GM12878 (cell line): Measurements from ENCODE around the gene ERC2. TPM values are rescaled to one million over a fixed set of nuclear protein-coding genes. Genes with fewer than 3 reads are reported as not detected.

ENCODE experiments used
- ATF3 ChIP-seq: IDR thresholded peaks from 2 replicates; pipeline ENCODE4 v1.6.1; 2011; ENCODE audit warnings: low read depth, mild to moderate bottlenecking, low read length, moderate library complexity, borderline replicate concordance; ENCODE audit errors: extremely low read depth
- CHD1 ChIP-seq: IDR thresholded peaks from 2 replicates; pipeline ENCODE4 v1.6.1; 2012; ENCODE audit warnings: low read depth, low read length, improper control_type of control experiment
- CREB1 ChIP-seq: IDR thresholded peaks from 2 replicates; pipeline ENCODE4 v1.6.1; 2012; ENCODE audit warnings: low read depth, mild to moderate bottlenecking, inconsistent platforms
- CTCF ChIP-seq, 3 experiments: IDR thresholded peaks in 2 of 3; conservative IDR thresholded peaks in 1 of 3; 2 replicates each; pipeline ENCODE4 v1.5.1; 2011; ENCODE audit warnings: low read depth in 3 of 3, low read length in 3 of 3, mild to moderate bottlenecking in 3 of 3, control low read depth in 2 of 3, moderate library complexity in 2 of 3, inconsistent platforms in 1 of 3, mixed read lengths in 1 of 3; ENCODE audit not compliant: control insufficient read depth in 2 of 3, insufficient read depth in 1 of 3; ENCODE audit errors: extremely low read depth in 1 of 3
- EP300 ChIP-seq, 2 experiments: fragments of 150-350 bp in 1 of 2; IDR thresholded peaks; 2 replicates each; pipeline ENCODE4 v1.6.1; 2011 to 2012; ENCODE audit warnings: low read depth in 2 of 2, low read length in 2 of 2, borderline replicate concordance in 1 of 2, improper control_type of control experiment in 1 of 2, inconsistent platforms in 1 of 2; ENCODE audit not compliant: control insufficient read depth in 1 of 2
- FOXK2 ChIP-seq: fragments of 450-650 bp; IDR thresholded peaks from 2 replicates; pipeline ENCODE4 v1.6.1; 2017; ENCODE audit warnings: mild to moderate bottlenecking, moderate library complexity
- IKZF1 ChIP-seq: fragments of 450-650 bp; conservative IDR thresholded peaks from 2 replicates; pipeline ENCODE4 v1.6.1; 2017; ENCODE audit warnings: antibody characterized with exemption, mild to moderate bottlenecking
- MLLT1 ChIP-seq: fragments of 450-650 bp; IDR thresholded peaks from 2 replicates; pipeline ENCODE4 v1.6.1; 2016; ENCODE audit warnings: mild to moderate bottlenecking
- PAX8 ChIP-seq: fragments of 450-650 bp; IDR thresholded peaks from 2 replicates; pipeline ENCODE4 v1.6.1; 2017; ENCODE audit warnings: mild to moderate bottlenecking, moderate library complexity
- POLR2AphosphoS2 ChIP-seq: IDR thresholded peaks from 2 replicates; pipeline ENCODE4 v1.6.1; 2011; ENCODE audit warnings: low read depth, mild to moderate bottlenecking, low read length, improper control_type of control experiment, moderate library complexity
- RUNX3 ChIP-seq: IDR thresholded peaks from 2 replicates; pipeline ENCODE4 v1.6.1; 2012; ENCODE audit warnings: low read length, inconsistent platforms
- SIX5 ChIP-seq: IDR thresholded peaks from 2 replicates; pipeline ENCODE4 v1.6.1; 2011; ENCODE audit warnings: mild to moderate bottlenecking, low read depth, low read length, moderate library complexity; ENCODE audit not compliant: severe bottlenecking
- SMAD5 ChIP-seq: IDR thresholded peaks from 2 replicates; pipeline ENCODE4 v1.6.1; 2016; ENCODE audit warnings: antibody characterized with exemption, low read depth
- STAT3 ChIP-seq: IDR thresholded peaks from 2 replicates; pipeline ENCODE4 v1.6.1; 2011; ENCODE audit warnings: low read depth, low read length, improper control_type of control experiment
- TARDBP ChIP-seq: IDR thresholded peaks from 2 replicates; pipeline ENCODE4 v1.6.1; 2016; ENCODE audit warnings: borderline replicate concordance
- WRNIP1 ChIP-seq: IDR thresholded peaks from 2 replicates; pipeline ENCODE4 v1.6.1; 2011; ENCODE audit warnings: low read depth, low read length, improper control_type of control experiment, borderline replicate concordance
- ZBTB11 ChIP-seq: fragments of 450-650 bp; formaldehyde crosslinking; IDR thresholded peaks from 2 replicates; pipeline ENCODE4 v1.5.0; 2022; ENCODE audit warnings: mild to moderate bottlenecking, missing genetic modification characterization
- ZNF687 ChIP-seq: fragments of 450-650 bp; IDR thresholded peaks from 2 replicates; pipeline ENCODE4 v1.6.1; 2017; ENCODE audit warnings: mild to moderate bottlenecking, moderate library complexity
- polyA plus RNA-seq, 11 experiments: library from polyadenylated mRNA; depleted of rRNA in 4 of 11; unstranded in 6 of 11; stranded (reverse) in 5 of 11; fragments of >200 nt; fragmentation: Nextera tagmentation in 4 of 11; fragmentation: Illumina TruSeq in 1 of 11; extraction: Ambion mirVana in 4 of 11; extraction: Trizol in 1 of 11; gene quantifications; 1 replicate in 1 of 11; 2 replicates in 10 of 11; pipeline versions ENCODE4 v1.2.1 to v1.2.3, GENCODE V29; 2011 to 2016; ENCODE audit warnings: inconsistent platforms in 2 of 11, missing spikeins in 2 of 11, low read depth in 1 of 11
- total RNA-seq, 4 experiments: library from RNA; depleted of rRNA in 3 of 4; stranded (reverse); fragments of >200 nt in 3 of 4; fragmentation: Illumina TruSeq in 1 of 4; extraction: Trizol in 1 of 4; gene quantifications; 2 replicates each; pipeline versions ENCODE4 v1.2.1 to v1.2.3, GENCODE V29; 2013 to 2021

Gene ERC2
- total and polyA plus RNA-seq, 10 of the 15 experiments (the other 5 are each of a cell fraction or from before 2014, with no cell fraction given) = 0.06 to 1.4 (median 0.12) TPM; not detected in 3

GRCh38 chr3:55588146-55588765, 880.0 kb downstream of the ERC2 start (continued):
- TF ChIP-seq POLR2AphosphoS2 = no peak
- TF ChIP-seq SMAD5 = no peak
- TF ChIP-seq PAX8 = no peak
- no peak for TF ChIP-seq SIX5
- TF ChIP-seq ATF3 = no peak
- no peak for TF ChIP-seq ZNF687
- TF ChIP-seq MLLT1 = peak; percentile 88
- no peak for TF ChIP-seq CREB1
- TF ChIP-seq STAT3 = no peak
- TF ChIP-seq FOXK2 = no peak
- 0 out of 2 replicates have a peak, but pooled peaks have one; percentile 10 for TF ChIP-seq RUNX3
- TF ChIP-seq WRNIP1 = no peak
- no peak for TF ChIP-seq ZBTB11 (CRISPR knock-in tag)
- no peak for TF ChIP-seq IKZF1
- no peak; a peak in 1 of 4 replicates for TF ChIP-seq EP300 (IDR thresholded peaks at IDR 0.05; ENCODE audit: borderline replicate concordance in 1 of 2, control insufficient read depth in 1 of 2, low read depth in 2 of 2, low read length in 2 of 2)
- TF ChIP-seq TARDBP = no peak
- TF ChIP-seq CHD1 = no peak
- TF ChIP-seq CTCF (IDR thresholded peaks at IDR 0.05 in 2 of 3, conservative IDR thresholded peaks at IDR 0.05 in 1 of 3; ENCODE audit: control insufficient read depth in 2 of 3, extremely low read depth in 1 of 3, insufficient read depth in 1 of 3, low read depth in 3 of 3, low read length in 3 of 3) = no peak
